Measurements from ENCODE around the gene HIP1. TPM values are rescaled to one million over a fixed set of nuclear protein-coding genes. Genes with fewer than 3 reads are reported as not detected.

HIP1 gene
- polyA plus RNA-seq, 4 donors = 0.22 to 7.1 (median 2.2) TPM

DNA sequence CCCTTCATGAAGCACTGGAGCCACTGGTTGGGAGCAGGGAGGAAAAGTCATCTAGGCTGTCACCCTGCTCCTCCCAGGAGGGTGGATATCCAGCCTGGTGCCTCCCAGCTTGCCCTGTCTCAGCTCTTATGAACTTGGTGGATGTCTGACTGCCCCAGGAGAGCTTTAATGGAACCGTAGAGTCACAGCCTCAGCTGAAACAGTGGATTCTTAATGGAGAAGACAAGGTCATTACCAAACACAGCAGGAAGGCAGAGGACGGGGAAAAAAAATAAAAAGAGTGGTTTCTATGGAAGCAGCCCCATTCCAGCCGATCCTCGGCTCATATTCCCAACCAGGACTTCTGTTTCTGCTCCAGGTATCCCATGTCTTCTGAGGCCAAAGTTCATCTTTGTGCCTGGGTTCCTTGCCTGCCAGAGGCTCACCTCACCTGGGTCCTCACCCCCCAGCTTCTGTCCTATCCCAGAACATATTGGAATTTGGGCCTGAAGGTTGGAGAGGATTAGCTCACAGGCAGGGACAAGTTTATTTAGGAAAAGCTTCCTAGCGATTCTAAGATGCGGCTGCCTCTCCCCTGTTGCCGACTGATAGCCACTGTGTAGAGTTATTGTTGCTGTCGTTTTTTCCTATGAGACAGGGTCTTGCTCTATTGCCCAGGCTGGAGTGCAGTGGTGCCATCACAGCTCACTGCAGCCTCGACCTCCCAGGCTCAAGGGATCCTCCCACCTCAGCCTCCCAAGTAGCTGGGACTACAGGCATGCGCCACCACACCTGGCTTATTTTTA, 17.7 kb upstream of the HIP1 start:
- 59 to 74% (median 64%) methylated on average over 10 of the region's 10 CpGs for WGBS, 3 donors
- Histone ChIP-seq H3K4me3 (ENCODE audit: low read depth in 1 of 3, low read length in 3 of 3) (no peak overlapping the region), H3K36me3 (ENCODE audit: control insufficient read depth in 3 of 3, insufficient read depth in 2 of 3, low read depth in 1 of 3, low read length in 3 of 3) (no peaks in the 10 kb centered on the region), H3K9me3 (ENCODE audit: control insufficient read depth in 2 of 2, insufficient read depth in 1 of 2, low read depth in 1 of 2, low read length in 1 of 2) (no peaks in the 10 kb centered on the region), H3K27ac (ENCODE audit: low read depth in 1 of 3, low read length in 2 of 3) (no peak overlapping the region), H3K27me3 (ENCODE audit: control insufficient read depth in 3 of 3, insufficient read depth in 3 of 3, low read length in 3 of 3) (no peaks in the 10 kb centered on the region), H3K4me1 (ENCODE audit: control insufficient read depth in 3 of 3, insufficient read depth in 2 of 3, low read depth in 1 of 3, low read length in 2 of 3) (no peaks in the 10 kb centered on the region)
- FAIRE-seq (no peak), DNase-seq (no peak)

DNA sequence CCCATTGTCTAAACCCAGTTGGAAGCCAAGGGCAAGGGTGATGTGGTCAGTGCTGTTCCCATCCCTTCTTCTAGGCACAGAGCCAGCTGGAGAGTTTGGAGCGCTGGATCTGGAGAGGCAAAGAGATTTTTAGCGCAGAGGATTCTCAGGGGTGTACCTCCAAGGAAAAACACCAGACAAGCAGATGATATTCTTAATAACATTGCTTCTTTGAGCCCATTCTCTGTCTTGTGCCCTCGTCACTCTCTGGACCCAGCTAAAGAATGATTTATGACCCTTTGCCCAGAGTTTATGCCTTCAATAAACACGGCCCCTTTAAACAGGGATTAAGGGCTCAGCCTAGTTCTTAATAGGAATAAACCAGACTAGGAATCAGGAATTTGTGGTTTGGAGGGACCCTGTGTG, 4.7 kb upstream of the HIP1 start:
- Histone ChIP-seq H3K27ac (ENCODE audit: low read depth in 1 of 3, low read length in 2 of 3) (no peak overlapping the region), H3K4me3 (ENCODE audit: low read depth in 1 of 3, low read length in 3 of 3) (no peak overlapping the region), H3K4me1 (ENCODE audit: control insufficient read depth in 3 of 3, insufficient read depth in 2 of 3, low read depth in 1 of 3, low read length in 2 of 3) (peaks cover 0 to 9% (median 4%) of the 10 kb centered on the region in 3 donors), H3K36me3 (ENCODE audit: control insufficient read depth in 3 of 3, insufficient read depth in 2 of 3, low read depth in 1 of 3, low read length in 3 of 3) (no peaks in the 10 kb centered on the region), H3K27me3 (ENCODE audit: control insufficient read depth in 3 of 3, insufficient read depth in 3 of 3, low read length in 3 of 3) (peaks cover 0 to 7% (median 0%) of the 10 kb centered on the region in 3 donors), H3K9me3 (ENCODE audit: control insufficient read depth in 2 of 2, insufficient read depth in 1 of 2, low read depth in 1 of 2, low read length in 1 of 2) (no peaks in the 10 kb centered on the region)
- DNase-seq (no peak), FAIRE-seq (no peak)
- WGBS, 3 donors = 18 to 39% (median 33%) methylated on average over 4 of the region's 4 CpGs

DNA sequence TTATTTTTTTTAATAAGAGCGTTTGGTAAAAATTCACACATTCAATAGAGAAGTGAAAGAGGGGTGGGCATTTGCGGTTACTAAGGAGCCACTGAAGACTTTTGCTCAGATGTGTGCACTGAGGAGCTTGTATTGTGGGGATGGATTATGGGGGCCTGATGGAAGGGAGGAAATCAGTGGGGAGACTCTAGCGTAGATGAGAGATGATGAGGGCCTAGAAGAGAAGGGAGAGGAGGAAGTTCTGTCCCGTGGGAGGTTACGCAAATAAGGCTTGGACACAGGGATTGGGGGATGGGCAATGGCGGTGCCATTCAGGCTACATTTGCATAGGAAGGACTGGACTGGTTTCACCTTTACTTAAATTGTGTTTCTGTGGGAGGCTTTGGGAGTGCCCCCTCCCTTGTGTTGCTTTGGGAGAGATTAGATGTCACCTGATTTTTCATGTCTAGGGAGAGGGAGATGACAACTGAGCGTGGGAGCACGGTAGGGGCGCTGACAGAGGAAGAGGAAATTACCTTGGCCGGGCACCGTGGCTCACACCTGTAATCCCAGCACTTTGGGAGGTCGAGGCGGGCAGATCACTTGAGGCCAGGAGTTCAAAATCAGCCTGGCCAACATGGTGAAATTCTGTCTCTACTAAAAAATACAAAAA, 2.2 kb upstream of the HIP1 start:
- H3K4me3 ChIP-seq (ENCODE audit: low read depth in 1 of 3, low read length in 3 of 3) = no peak overlapping the region
- H3K36me3 ChIP-seq (ENCODE audit: control insufficient read depth in 3 of 3, insufficient read depth in 2 of 3, low read depth in 1 of 3, low read length in 3 of 3) = no peaks in the 10 kb centered on the region
- no peaks in the 10 kb centered on the region for H3K9me3 ChIP-seq (ENCODE audit: control insufficient read depth in 2 of 2, insufficient read depth in 1 of 2, low read depth in 1 of 2, low read length in 1 of 2)
- H3K27ac ChIP-seq (ENCODE audit: low read depth in 1 of 3, low read length in 2 of 3) = peak overlapping the region in 1 of 3 donors; percentile 56
- H3K27me3 ChIP-seq (ENCODE audit: control insufficient read depth in 3 of 3, insufficient read depth in 3 of 3, low read length in 3 of 3) = peaks cover 0 to 29% (median 0%) of the 10 kb centered on the region in 3 donors
- peak; percentile 29 to 36 for DNase-seq
- WGBS, 3 donors = 26 to 38% (median 35%) methylated on average over 13 of the region's 13 CpGs
- no peak for FAIRE-seq
- H3K4me1 ChIP-seq (ENCODE audit: control insufficient read depth in 3 of 3, insufficient read depth in 2 of 3, low read depth in 1 of 3, low read length in 2 of 3) = peaks cover 0 to 15% (median 4%) of the 10 kb centered on the region in 3 donors

DNA sequence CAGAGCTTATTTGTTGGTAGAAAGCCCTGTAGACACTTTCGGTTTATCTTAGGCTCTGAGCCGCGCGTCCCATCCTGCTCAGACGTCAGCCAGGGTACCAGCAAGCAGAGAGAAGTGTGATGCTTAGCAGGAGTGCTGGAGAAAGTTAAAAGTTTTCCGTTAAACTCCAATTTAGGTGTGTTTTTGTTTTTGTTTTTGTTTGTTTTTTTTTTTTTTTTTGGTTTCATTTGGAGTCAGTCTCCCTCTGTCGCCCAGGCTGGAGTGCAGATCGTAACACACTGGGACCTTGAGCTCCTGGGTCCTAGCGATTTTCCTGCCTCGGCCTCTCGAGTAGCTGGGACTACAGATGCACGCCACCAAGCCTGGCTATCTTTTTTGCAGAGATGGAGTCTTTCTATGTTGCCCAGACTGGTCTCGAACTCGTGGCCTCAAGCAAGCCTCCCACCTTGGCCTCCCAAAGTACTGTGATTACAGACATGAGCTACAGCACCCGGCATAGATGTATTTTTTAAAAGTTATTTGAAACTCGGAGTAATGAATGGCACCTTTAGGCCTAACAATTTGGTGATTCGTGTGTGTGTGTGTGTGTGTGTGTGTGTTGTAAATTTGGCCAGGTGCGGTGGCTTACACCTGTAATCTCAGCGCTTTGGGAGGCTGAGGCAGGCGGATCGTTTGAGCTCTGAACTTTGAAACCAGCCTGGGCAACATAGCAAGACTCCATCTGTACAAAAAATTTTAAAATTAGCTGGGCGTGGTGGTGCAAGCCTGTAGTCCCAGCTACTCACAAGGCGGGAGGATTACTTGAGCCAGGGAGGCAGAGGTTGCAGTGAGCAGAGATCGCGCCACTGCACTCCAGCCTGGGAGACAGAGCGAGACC, 1.3 kb upstream of the HIP1 start:
- peak overlapping the region; percentile 34 to 96 (median 61) for H3K27ac ChIP-seq (ENCODE audit: low read depth in 1 of 3, low read length in 2 of 3)
- H3K4me3 ChIP-seq (ENCODE audit: low read depth in 1 of 3, low read length in 3 of 3) = peak overlapping the region; percentile 56 to 78 (median 63)
- H3K27me3 ChIP-seq (ENCODE audit: control insufficient read depth in 3 of 3, insufficient read depth in 3 of 3, low read length in 3 of 3) = peaks cover 0 to 29% (median 0%) of the 10 kb centered on the region in 3 donors
- DNase-seq (no peak), FAIRE-seq (no peak)
- WGBS, 3 donors = 50 to 60% (median 60%) methylated on average over 26 of the region's 26 CpGs
- no peaks in the 10 kb centered on the region for H3K36me3 ChIP-seq (ENCODE audit: control insufficient read depth in 3 of 3, insufficient read depth in 2 of 3, low read depth in 1 of 3, low read length in 3 of 3)
- peaks cover 0 to 15% (median 4%) of the 10 kb centered on the region in 3 donors for H3K4me1 ChIP-seq (ENCODE audit: control insufficient read depth in 3 of 3, insufficient read depth in 2 of 3, low read depth in 1 of 3, low read length in 2 of 3)
- H3K9me3 ChIP-seq (ENCODE audit: control insufficient read depth in 2 of 2, insufficient read depth in 1 of 2, low read depth in 1 of 2, low read length in 1 of 2) = no peaks in the 10 kb centered on the region

DNA sequence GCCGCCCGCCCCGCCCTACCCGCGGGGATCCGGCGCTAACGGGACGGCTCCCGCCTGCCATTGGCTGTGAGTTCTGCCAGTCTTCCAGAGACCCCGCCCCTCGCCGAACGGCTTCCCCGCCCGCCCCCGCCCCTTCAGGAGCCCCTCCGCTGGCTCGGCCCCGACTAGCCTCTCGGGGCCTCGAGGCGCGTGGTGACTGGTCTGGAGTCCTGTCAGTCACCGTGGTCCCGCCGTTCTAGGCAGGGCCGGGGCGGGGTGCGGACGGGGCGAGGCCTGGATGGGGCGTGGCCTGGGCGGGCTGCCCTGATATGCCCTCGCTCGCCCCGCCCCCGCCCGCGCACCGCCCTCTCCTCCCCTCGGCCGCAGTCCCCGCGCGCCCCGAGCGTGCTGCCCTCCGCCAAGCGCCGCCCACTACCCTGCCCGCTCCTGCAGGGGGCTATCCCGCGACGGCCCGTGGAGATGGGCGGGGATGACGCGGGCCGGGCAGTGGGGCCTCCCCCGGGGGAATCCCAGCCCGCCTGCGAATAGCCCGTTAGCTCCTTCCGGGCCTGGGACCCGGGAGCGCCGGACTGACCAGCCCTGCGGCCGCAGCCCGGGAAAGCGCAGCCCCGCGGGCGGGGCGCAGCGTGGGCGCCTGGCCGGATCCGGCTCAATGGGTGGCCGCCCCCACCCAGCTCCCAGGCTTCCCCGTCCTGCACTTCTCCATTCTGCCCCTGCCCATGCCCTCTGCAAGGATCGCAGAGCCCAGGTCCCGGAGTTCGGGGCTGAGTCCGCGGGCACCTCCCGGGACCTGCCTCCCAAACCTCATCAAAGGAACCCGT, 444 bp upstream of the HIP1 start:
- WGBS, 3 donors = 1% methylated on average over 26 to 89 of the region's 89 CpGs
- H3K4me1 ChIP-seq (ENCODE audit: control insufficient read depth in 3 of 3, insufficient read depth in 2 of 3, low read depth in 1 of 3, low read length in 2 of 3) = peaks cover 0 to 15% (median 4%) of the 10 kb centered on the region in 3 donors
- H3K4me3 ChIP-seq (ENCODE audit: low read depth in 1 of 3, low read length in 3 of 3) = peak overlapping the region; percentile 78 to 83 (median 82)
- no peaks in the 10 kb centered on the region for H3K9me3 ChIP-seq (ENCODE audit: control insufficient read depth in 2 of 2, insufficient read depth in 1 of 2, low read depth in 1 of 2, low read length in 1 of 2)
- FAIRE-seq (no peak), DNase-seq (peak; percentile 98 to 99)
- H3K27ac ChIP-seq (ENCODE audit: low read depth in 1 of 3, low read length in 2 of 3) = peak overlapping the region; percentile 38 to 96 (median 61)
- no peaks in the 10 kb centered on the region for H3K36me3 ChIP-seq (ENCODE audit: control insufficient read depth in 3 of 3, insufficient read depth in 2 of 3, low read depth in 1 of 3, low read length in 3 of 3)
- peaks cover 0 to 33% (median 0%) of the 10 kb centered on the region in 3 donors for H3K27me3 ChIP-seq (ENCODE audit: control insufficient read depth in 3 of 3, insufficient read depth in 3 of 3, low read length in 3 of 3)

DNA sequence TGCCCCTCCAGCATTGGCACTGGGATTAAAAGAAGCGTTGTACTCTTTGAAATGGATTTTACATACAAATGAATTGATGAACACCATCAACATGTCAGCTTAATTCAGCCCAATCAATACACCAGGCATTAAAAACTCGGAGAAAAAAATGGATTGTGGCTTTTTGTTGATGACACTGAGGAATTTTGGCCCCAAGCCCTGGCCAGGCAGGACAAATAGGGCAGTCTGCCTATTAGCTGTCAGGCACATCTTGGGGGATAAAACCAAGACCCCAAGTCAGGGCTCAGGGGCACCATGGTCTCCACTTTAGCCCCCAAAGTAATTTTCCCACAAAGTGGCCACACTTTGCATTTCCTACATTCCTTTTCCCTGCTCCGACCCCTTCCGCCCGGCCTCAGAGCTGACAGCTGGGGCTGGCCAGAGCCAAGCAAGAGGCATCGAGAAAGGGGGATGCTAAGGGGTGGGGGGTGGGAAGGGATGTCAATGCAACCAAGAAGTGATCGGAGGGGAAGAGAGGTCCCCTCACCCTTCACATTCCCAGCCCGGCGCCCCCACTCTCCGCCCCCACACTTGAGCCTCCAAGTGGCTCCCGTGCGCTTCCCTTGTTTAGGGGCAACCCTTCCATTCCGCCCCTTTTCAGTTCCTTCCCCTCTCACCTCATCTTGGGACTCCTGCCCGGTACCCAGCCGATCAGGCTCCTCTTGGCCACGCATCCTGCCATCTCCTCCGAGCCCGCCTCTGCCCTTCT, 711 bp downstream of the HIP1 start:
- FAIRE-seq (no peak), DNase-seq (peak in 1 of 2 donors; percentile 21)
- no peaks in the 10 kb centered on the region for H3K36me3 ChIP-seq (ENCODE audit: control insufficient read depth in 3 of 3, insufficient read depth in 2 of 3, low read depth in 1 of 3, low read length in 3 of 3)
- H3K27me3 ChIP-seq (ENCODE audit: control insufficient read depth in 3 of 3, insufficient read depth in 3 of 3, low read length in 3 of 3) = peaks cover 0 to 33% (median 0%) of the 10 kb centered on the region in 3 donors
- H3K9me3 ChIP-seq (ENCODE audit: control insufficient read depth in 2 of 2, insufficient read depth in 1 of 2, low read depth in 1 of 2, low read length in 1 of 2) = no peaks in the 10 kb centered on the region
- peak overlapping the region in 2 of 3 donors; percentile 63 to 82 for H3K27ac ChIP-seq (ENCODE audit: low read depth in 1 of 3, low read length in 2 of 3)
- H3K4me1 ChIP-seq (ENCODE audit: control insufficient read depth in 3 of 3, insufficient read depth in 2 of 3, low read depth in 1 of 3, low read length in 2 of 3) = peaks cover 0 to 15% (median 4%) of the 10 kb centered on the region in 3 donors
- WGBS, 3 donors = 5 to 11% (median 6%) methylated on average over 16 to 18 of the region's 18 CpGs
- peak overlapping the region; percentile 67 to 83 (median 82) for H3K4me3 ChIP-seq (ENCODE audit: low read depth in 1 of 3, low read length in 3 of 3)

DNA sequence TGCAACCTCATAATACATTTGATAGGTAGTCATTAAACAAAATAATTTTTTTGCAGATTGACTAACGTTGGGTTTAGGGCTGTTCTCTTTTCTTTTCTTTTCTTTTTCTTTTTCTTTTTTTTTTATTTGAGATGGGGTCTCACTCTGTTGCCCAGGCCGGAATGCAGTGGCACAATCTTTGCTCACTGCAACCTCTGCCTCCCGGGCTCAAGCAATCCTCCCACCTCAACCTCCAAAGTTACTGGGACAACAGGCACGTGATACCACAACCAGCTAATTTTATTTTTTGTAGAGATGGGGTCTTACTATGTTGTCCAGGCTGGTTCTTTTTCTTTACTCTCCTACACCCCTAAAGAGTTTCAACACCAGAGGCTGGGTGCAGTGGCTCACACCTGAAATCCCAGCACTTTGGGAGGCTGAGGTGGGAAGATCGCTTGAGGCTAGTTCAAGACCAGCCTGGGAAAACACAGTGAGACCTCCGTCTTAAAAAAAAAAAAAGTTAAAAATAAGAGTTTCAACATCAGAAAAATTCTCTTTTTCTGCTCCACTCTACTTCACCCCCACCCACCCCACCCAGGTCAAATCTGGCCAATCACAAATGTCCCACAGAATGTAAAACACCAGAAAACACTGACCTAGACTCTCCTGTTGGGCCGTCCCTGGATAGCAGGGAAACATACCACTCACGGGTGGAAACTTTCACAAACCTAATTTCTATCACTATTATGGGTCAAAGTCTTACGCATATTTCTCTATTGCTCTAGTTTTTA, 3.0 kb downstream of the HIP1 start:
- no peak overlapping the region for H3K27ac ChIP-seq (ENCODE audit: low read depth in 1 of 3, low read length in 2 of 3)
- H3K4me3 ChIP-seq (ENCODE audit: low read depth in 1 of 3, low read length in 3 of 3) = no peak overlapping the region
- peaks cover 0 to 33% (median 0%) of the 10 kb centered on the region in 3 donors for H3K27me3 ChIP-seq (ENCODE audit: control insufficient read depth in 3 of 3, insufficient read depth in 3 of 3, low read length in 3 of 3)
- H3K4me1 ChIP-seq (ENCODE audit: control insufficient read depth in 3 of 3, insufficient read depth in 2 of 3, low read depth in 1 of 3, low read length in 2 of 3) = peaks cover 0 to 9% (median 0%) of the 10 kb centered on the region in 3 donors
- DNase-seq (no peak), FAIRE-seq (no peak)
- H3K9me3 ChIP-seq (ENCODE audit: control insufficient read depth in 2 of 2, insufficient read depth in 1 of 2, low read depth in 1 of 2, low read length in 1 of 2) = no peaks in the 10 kb centered on the region
- WGBS, 3 donors = 86 to 92% (median 88%) methylated on average over 9 of the region's 9 CpGs
- H3K36me3 ChIP-seq (ENCODE audit: control insufficient read depth in 3 of 3, insufficient read depth in 2 of 3, low read depth in 1 of 3, low read length in 3 of 3) = no peaks in the 10 kb centered on the region
